ENCODE measurements around the gene GALR1.
"Not testable (repeated sequence)": the region's sequence is repeated elsewhere in the genome, so short reads cannot be mapped to it uniquely, and the experiment has no call there.

The GALR1 gene

GRCh38 chr18:77250926-77251729 lies 1.5 kb downstream of the GALR1 start:
- DNase-seq: peak in 1 of 5 experiments; percentile 6

GRCh38 chr18:77251730-77252050 lies 2.0 kb downstream of the GALR1 start:
- no peak for DNase-seq

- DNase-seq: no peak
Measured at GRCh38 chr18:77254711-77255405, 5.2 kb downstream of the GALR1 start.

- DNase-seq: no peak
Measured at GRCh38 chr18:77255426-77256105, 5.9 kb downstream of the GALR1 start.

- no peak for DNase-seq
Measured at GRCh38 chr18:77262643-77263465, 13.2 kb downstream of the GALR1 start.

- DNase-seq: no peak
Measured at GRCh38 chr18:77263466-77263763, 13.8 kb downstream of the GALR1 start.

- no peak for DNase-seq
Measured at GRCh38 chr18:77267969-77268368, 18.3 kb downstream of the GALR1 start.

- no peak for DNase-seq
Measured at GRCh38 chr18:77268456-77268855, 18.8 kb downstream of the GALR1 start.

- DNase-seq: no peak
Measured at GRCh38 chr18:77271576-77272481, 22.2 kb downstream of the GALR1 start.

GRCh38 chr18:77290841-77291240 lies 41.2 kb downstream of the GALR1 start:
- DNase-seq: not testable (repeated sequence)

GRCh38 chr18:77298172-77298571 lies 48.5 kb downstream of the GALR1 start:
- DNase-seq: no peak

GRCh38 chr18:77299706-77300105 lies 50.1 kb downstream of the GALR1 start:
- no peak for DNase-seq

GRCh38 chr18:77300579-77300978 lies 50.9 kb downstream of the GALR1 start:
- no peak for DNase-seq

GRCh38 chr18:77304268-77304667 lies 54.6 kb downstream of the GALR1 start:
- DNase-seq: no peak

- DNase-seq: no peak
Measured at GRCh38 chr18:77305676-77306075, 56.0 kb downstream of the GALR1 start.

- no peak for DNase-seq
Measured at GRCh38 chr18:77308216-77308615, 58.6 kb downstream of the GALR1 start.

GRCh38 chr18:77314511-77314910 lies 64.9 kb downstream of the GALR1 start:
- no peak for DNase-seq

- no peak for DNase-seq
Measured at GRCh38 chr18:77314952-77315351, 65.3 kb downstream of the GALR1 start.

GRCh38 chr18:77316008-77316407 lies 66.4 kb downstream of the GALR1 start:
- no peak for DNase-seq

- no peak for DNase-seq
Measured at GRCh38 chr18:77316641-77317040, 67.0 kb downstream of the GALR1 start.

GRCh38 chr18:77320971-77321559 lies 71.4 kb downstream of the GALR1 start:
- no peak for DNase-seq
